ENCODE measurements around the gene FFAR1. TPM values are rescaled to one million over a fixed set of nuclear protein-coding genes. Genes with fewer than 3 reads are reported as not detected.

The FFAR1 gene
- total RNA-seq, 1 donor from 2014 or later: not detected

GRCh38 chr19:35330475-35330874 lies 17.2 kb upstream of the FFAR1 start:
- Mint-ChIP-seq H3K4me3 (no peak overlapping the region), H3K36me3 (ENCODE audit: low read depth) (no peaks in the 10 kb centered on the region), H3K4me1 (no peaks in the 10 kb centered on the region), H3K9me3 (no peaks in the 10 kb centered on the region), H3K27ac (ENCODE audit: unreplicated experiment) (no peak overlapping the region), H3K27me3 (ENCODE audit: low read depth) (peaks cover 18% of the 10 kb centered on the region)
- TF ChIP-seq CTCF (conservative IDR thresholded peaks at IDR 0.05): no peak
- no peak for DNase-seq (ENCODE audit: low read depth, low spot score)

- Mint-ChIP-seq H3K27ac (ENCODE audit: unreplicated experiment) (peak overlapping the region; percentile 6), H3K9me3 (no peaks in the 10 kb centered on the region), H3K4me1 (no peaks in the 10 kb centered on the region), H3K27me3 (ENCODE audit: low read depth) (peaks cover 11% of the 10 kb centered on the region), H3K4me3 (no peak overlapping the region), H3K36me3 (ENCODE audit: low read depth) (no peaks in the 10 kb centered on the region)
- no peak for DNase-seq (ENCODE audit: low read depth, low spot score)
- no peak for TF ChIP-seq CTCF (conservative IDR thresholded peaks at IDR 0.05)
Observed at GRCh38 chr19:35331551-35332214, 16.0 kb upstream of the FFAR1 start.

GRCh38 chr19:35332817-35333216 lies 14.9 kb upstream of the FFAR1 start:
- H3K36me3 Mint-ChIP-seq (ENCODE audit: low read depth): no peaks in the 10 kb centered on the region
- H3K4me1 Mint-ChIP-seq: no peaks in the 10 kb centered on the region
- no peak for DNase-seq (ENCODE audit: low read depth, low spot score)
- peaks cover 8% of the 10 kb centered on the region for H3K27me3 Mint-ChIP-seq (ENCODE audit: low read depth)
- no peak overlapping the region for H3K4me3 Mint-ChIP-seq
- H3K27ac Mint-ChIP-seq (ENCODE audit: unreplicated experiment): no peak overlapping the region
- no peaks in the 10 kb centered on the region for H3K9me3 Mint-ChIP-seq
- no peak for TF ChIP-seq CTCF (conservative IDR thresholded peaks at IDR 0.05)

GRCh38 chr19:35334144-35334753 lies 13.5 kb upstream of the FFAR1 start:
- Mint-ChIP-seq H3K4me1 (no peaks in the 10 kb centered on the region), H3K27ac (ENCODE audit: unreplicated experiment) (no peak overlapping the region), H3K9me3 (no peaks in the 10 kb centered on the region), H3K27me3 (ENCODE audit: low read depth) (peaks cover 5% of the 10 kb centered on the region), H3K36me3 (ENCODE audit: low read depth) (no peaks in the 10 kb centered on the region), H3K4me3 (no peak overlapping the region)
- DNase-seq (ENCODE audit: low read depth, low spot score): no peak
- TF ChIP-seq CTCF (conservative IDR thresholded peaks at IDR 0.05): no peak

GRCh38 chr19:35336166-35336955 lies 11.3 kb upstream of the FFAR1 start:
- Mint-ChIP-seq H3K36me3 (ENCODE audit: low read depth) (no peaks in the 10 kb centered on the region), H3K9me3 (no peaks in the 10 kb centered on the region), H3K27ac (ENCODE audit: unreplicated experiment) (no peak overlapping the region), H3K27me3 (ENCODE audit: low read depth) (no peaks in the 10 kb centered on the region), H3K4me3 (no peak overlapping the region), H3K4me1 (no peaks in the 10 kb centered on the region)
- no peak for DNase-seq (ENCODE audit: low read depth, low spot score)
- TF ChIP-seq CTCF (conservative IDR thresholded peaks at IDR 0.05): no peak

Data from neural crest cell (in vitro differentiated cells).